ENCODE measurements around the gene CNTN1. TPM values are rescaled to one million over a fixed set of nuclear protein-coding genes. Genes with fewer than 3 reads are reported as not detected.

Gene CNTN1
- total RNA-seq, 4 donors from 2014 or later = 64.1 to 193 (median 92.4) TPM

DNA sequence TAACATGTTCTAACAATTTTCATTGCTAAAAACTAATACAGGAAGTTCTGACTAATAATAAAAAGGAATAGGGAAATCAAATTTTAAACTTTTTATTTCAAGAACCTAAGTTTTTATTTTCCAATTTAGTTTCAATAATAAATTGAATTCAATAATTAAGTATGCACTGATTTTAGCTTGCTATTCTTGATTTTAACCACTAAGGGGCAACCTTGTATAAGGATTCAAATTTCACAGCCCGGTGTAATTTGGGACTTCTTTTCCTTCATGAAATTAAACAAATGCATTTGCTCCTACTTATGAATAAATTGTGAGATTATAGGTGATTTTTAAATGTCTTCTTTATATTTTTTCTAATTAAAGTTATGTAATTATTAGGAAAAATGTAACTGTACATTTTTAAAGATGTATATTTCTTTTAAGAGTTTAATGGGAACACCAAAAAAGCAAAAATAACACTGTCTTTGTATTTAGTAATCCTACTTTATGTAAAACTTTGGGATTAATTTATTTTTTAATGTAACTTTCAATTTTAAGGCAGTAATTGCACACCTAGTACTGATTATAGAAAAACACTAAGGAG, 254.5 kb downstream of the CNTN1 start:
- 0 to 3% methylated on average over 1 of the region's 1 CpG for WGBS, 2 donors (ENCODE audit: low coverage in 1 of 2)
- Histone ChIP-seq H3K27ac (no peak overlapping the region), H3K27me3 (no peaks in the 10 kb centered on the region), H3K9me3 (no peaks in the 10 kb centered on the region), H3K4me1 (no peaks in the 10 kb centered on the region), H3K36me3 (no peaks in the 10 kb centered on the region), H3K4me3 (no peak overlapping the region)
- ATAC-seq = no peak
- TF ChIP-seq, protein P1, sequence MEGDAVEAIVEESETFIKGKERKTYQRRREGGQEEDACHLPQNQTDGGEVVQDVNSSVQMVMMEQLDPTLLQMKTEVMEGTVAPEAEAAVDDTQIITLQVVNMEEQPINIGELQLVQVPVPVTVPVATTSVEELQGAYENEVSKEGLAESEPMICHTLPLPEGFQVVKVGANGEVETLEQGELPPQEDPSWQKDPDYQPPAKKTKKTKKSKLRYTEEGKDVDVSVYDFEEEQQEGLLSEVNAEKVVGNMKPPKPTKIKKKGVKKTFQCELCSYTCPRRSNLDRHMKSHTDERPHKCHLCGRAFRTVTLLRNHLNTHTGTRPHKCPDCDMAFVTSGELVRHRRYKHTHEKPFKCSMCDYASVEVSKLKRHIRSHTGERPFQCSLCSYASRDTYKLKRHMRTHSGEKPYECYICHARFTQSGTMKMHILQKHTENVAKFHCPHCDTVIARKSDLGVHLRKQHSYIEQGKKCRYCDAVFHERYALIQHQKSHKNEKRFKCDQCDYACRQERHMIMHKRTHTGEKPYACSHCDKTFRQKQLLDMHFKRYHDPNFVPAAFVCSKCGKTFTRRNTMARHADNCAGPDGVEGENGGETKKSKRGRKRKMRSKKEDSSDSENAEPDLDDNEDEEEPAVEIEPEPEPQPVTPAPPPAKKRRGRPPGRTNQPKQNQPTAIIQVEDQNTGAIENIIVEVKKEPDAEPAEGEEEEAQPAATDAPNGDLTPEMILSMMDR (IDR thresholded peaks at IDR 0.05) = peak; percentile 43 to 71 (median 69)
- no peak for TF ChIP-seq EP300 (IDR thresholded peaks at IDR 0.05)

DNA sequence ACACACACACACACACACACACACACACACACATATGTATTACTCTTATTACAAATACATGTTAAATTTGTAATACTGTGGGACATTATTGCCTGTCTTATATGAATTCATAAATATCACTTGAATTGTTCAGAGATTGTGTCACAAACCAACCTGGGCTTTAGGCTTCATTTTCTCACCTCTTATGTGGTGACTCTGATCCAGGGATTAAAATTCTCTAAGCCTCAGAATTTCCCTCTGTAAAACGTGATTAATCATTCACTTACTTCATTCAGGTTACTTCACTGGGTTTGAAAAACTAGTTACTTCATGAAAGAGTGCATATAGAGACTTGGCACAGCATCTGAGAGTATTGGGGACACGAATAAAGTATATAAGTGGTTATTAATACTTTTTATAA, 255.6 kb downstream of the CNTN1 start:
- 45 to 58% methylated on average over 2 of the region's 2 CpGs for WGBS, 2 donors (ENCODE audit: low coverage in 1 of 2)
- ATAC-seq = no peak
- no peak overlapping the region for H3K4me3 ChIP-seq
- no peaks in the 10 kb centered on the region for H3K36me3 ChIP-seq
- H3K27ac ChIP-seq = no peak overlapping the region
- H3K9me3 ChIP-seq = no peaks in the 10 kb centered on the region
- TF ChIP-seq, protein P1 (IDR thresholded peaks at IDR 0.05) = no peak
- TF ChIP-seq EP300 (IDR thresholded peaks at IDR 0.05) (no peak), POLR2AphosphoS5 (IDR thresholded peaks at IDR 0.05) (no peak), POLR2A (IDR thresholded peaks at IDR 0.05) (no peak)
- no peaks in the 10 kb centered on the region for H3K27me3 ChIP-seq
- H3K4me1 ChIP-seq = no peaks in the 10 kb centered on the region

DNA sequence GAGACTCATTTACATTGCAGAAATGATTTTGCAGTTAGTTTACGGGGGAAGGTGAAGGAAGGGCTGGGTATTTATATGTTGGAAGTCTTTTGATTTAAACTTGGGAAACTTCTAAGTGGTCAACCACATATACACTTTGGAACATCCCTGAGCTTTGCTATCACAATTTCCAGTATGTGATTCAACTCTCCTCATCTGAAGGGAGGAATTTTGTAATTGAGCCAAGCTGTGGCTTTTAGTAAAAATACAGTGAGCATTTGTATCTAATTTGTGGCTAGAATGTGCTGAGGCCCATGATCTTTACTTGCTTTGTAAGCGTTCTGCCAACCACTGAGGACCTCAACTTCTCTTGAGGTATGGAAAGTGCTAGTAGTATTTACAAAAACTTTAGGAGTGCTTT, 260.8 kb downstream of the CNTN1 start:
- 83 to 93% methylated on average over 2 of the region's 2 CpGs for WGBS, 2 donors (ENCODE audit: low coverage in 1 of 2)
- no peak for ATAC-seq
- H3K4me1 ChIP-seq = no peaks in the 10 kb centered on the region
- H3K9me3 ChIP-seq = no peaks in the 10 kb centered on the region
- H3K27ac ChIP-seq = no peak overlapping the region
- H3K36me3 ChIP-seq = no peaks in the 10 kb centered on the region
- H3K4me3 ChIP-seq = no peak overlapping the region
- H3K27me3 ChIP-seq = no peaks in the 10 kb centered on the region
- TF ChIP-seq POLR2A (IDR thresholded peaks at IDR 0.05) (no peak), POLR2AphosphoS5 (IDR thresholded peaks at IDR 0.05) (no peak), EP300 (IDR thresholded peaks at IDR 0.05) (no peak)
- TF ChIP-seq, protein P1 (IDR thresholded peaks at IDR 0.05) = no peak

DNA sequence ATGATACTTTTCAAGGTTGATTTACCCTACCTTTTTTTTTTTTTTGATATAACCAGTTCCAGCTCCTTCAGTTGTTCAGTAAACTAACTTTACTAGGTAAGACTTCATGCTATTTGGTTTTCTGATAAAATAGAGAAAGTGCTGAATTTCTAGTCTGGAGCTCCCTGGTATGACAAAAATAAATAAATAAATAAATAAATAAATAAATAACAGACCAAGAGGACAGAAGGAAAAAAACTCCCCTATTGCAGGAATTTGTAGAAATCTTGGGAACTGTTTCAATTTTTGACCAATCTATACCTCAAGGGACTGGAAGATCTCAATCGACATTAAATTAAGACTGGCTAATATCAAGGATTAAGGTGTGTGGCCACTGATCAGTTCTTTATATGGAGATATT, 265.2 kb downstream of the CNTN1 start:
- Histone ChIP-seq H3K36me3 (peaks cover 0 to 4% of the 10 kb centered on the region in 2 donors), H3K9me3 (no peaks in the 10 kb centered on the region), H3K27ac (no peak overlapping the region), H3K27me3 (no peaks in the 10 kb centered on the region), H3K4me3 (no peak overlapping the region), H3K4me1 (no peaks in the 10 kb centered on the region)
- TF ChIP-seq POLR2A (IDR thresholded peaks at IDR 0.05) (no peak), EP300 (IDR thresholded peaks at IDR 0.05) (no peak), POLR2AphosphoS5 (IDR thresholded peaks at IDR 0.05) (no peak)
- TF ChIP-seq, protein P1 (IDR thresholded peaks at IDR 0.05) = no peak
- WGBS, 2 donors (ENCODE audit: low coverage in 1 of 2) = 93 to 100% methylated on average over 1 of the region's 1 CpG
- ATAC-seq = no peak

DNA sequence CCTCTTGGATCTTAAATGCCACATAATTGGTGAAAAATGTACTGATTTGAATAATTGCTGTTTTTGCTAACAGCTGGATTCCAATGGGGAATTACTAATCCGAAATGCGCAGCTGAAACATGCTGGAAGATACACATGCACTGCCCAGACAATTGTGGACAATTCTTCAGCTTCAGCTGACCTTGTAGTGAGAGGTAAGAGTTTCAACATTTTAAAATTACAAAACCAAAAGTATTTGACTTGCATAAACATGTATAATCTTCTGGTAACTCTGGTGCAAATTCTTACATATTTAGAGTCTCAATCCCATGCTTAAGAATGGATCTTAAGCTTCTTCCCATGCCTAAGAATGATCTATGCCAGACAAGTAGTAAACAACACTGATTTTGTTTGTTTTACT, 266.8 kb downstream of the CNTN1 start:
- peaks cover 0 to 6% (median 0%) of the 10 kb centered on the region in 3 donors for H3K4me1 ChIP-seq
- peaks cover 0 to 4% of the 10 kb centered on the region in 2 donors for H3K36me3 ChIP-seq
- ATAC-seq = peak; percentile 43
- H3K4me3 ChIP-seq = no peak overlapping the region
- WGBS, 2 donors (ENCODE audit: low coverage in 1 of 2) = 89 to 100% methylated on average over 2 of the region's 2 CpGs
- no peak overlapping the region for H3K27ac ChIP-seq
- no peaks in the 10 kb centered on the region for H3K9me3 ChIP-seq
- no peaks in the 10 kb centered on the region for H3K27me3 ChIP-seq
- TF ChIP-seq POLR2A (IDR thresholded peaks at IDR 0.05) (no peak), EP300 (IDR thresholded peaks at IDR 0.05) (no peak), POLR2AphosphoS5 (IDR thresholded peaks at IDR 0.05) (no peak)
- TF ChIP-seq, protein P1 (IDR thresholded peaks at IDR 0.05) = no peak
